Hepatic stellate cell (primary cell): ENCODE results near the gene IL17RD.

Experiments used
- DNase-seq: peaks from one replicate; pipeline ENCODE4 v3.0.0; 2011; ENCODE audit warnings: low spot score

The IL17RD gene

DNA sequence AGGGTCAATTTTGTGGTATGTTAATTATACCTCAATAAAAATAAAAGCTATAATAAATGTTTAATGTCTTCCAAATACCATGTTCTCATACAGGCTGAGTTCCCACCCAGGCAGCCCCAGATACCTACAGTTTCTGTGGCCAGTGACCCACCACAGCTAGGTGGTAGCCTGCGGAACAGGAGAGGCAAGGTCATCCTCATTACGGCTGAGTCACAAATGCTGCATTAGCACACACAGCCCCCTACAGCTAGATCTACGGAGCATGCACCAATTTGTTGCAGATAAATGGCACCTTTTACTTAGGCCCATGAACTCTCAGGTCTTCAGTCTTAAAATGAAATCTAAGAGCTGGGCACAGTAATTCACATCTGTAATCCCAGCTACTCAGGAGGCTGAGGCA is 99.6 kb downstream of the IL17RD start:
- no peak for DNase-seq

DNA sequence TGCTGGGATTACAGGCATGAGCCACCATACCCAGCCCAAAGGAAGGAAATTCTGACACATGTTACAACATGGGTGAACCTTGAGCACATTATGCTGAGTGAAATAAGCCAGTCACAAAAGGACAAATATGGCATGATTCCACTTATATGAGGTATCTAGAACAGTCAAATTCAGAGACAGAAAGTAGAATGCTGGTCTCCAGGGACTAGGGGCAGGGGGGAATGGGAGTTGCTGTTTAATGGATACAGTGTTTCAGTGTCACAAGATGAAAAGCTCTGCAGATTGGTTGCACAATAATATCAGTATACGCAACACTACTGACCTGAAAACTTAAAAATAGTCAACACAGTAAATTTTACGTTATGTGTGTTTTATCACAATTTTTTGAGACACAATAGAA is 100.6 kb downstream of the IL17RD start:
- DNase-seq: no peak

- no peak for DNase-seq
These were observed 101.2 kb downstream of the IL17RD start for GRCh38 chr3:57064001-57064400.

DNA sequence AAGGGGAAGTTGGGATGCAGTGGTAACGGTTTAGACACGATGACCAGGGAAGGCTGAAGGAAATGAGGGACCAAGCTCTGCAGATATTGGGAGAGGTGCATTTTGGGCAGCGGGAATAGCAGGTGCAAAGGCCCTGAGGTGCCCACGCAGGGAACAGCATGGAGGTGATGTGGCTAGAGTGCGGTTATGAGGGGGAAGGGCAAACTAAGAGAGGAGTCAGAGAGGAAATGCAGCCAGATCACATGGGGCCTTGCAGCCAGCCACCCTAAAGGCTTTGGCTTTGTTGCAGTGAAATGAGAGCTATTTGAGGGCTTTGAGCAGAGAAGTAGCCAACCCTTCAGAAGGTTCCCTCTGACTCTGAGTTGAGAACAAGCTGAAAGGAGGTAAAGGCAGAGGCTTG is 102.1 kb downstream of the IL17RD start:
- DNase-seq: no peak

DNA sequence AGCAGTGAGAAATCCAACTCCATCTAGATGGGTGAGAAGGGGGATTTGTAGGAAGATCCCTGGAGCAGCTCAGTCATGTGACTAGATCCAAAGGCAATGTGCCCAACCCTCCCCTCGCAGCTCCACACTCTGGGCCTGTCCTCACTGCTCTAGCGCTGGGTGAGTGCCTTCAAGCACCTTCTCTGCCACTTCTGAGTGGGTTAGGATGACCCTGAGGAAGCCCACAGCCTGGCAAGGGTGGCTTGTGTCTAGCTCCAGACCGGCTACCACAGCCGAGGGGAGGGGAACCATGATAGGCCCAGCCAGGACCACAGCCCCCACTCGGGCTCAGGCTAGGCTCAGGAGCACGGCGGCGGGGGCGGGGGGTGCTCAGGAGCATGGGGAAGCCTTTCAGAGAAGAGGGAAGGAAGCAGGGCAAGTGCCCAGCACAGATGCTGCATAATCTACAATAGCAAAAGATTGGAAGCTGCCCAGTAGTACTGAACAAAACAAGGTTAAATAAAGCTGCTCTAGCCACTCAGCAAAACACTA is 103.0 kb downstream of the IL17RD start:
- DNase-seq: no peak

- no peak for DNase-seq
These were observed 103.6 kb downstream of the IL17RD start for GRCh38 chr3:57061556-57061955.

DNA sequence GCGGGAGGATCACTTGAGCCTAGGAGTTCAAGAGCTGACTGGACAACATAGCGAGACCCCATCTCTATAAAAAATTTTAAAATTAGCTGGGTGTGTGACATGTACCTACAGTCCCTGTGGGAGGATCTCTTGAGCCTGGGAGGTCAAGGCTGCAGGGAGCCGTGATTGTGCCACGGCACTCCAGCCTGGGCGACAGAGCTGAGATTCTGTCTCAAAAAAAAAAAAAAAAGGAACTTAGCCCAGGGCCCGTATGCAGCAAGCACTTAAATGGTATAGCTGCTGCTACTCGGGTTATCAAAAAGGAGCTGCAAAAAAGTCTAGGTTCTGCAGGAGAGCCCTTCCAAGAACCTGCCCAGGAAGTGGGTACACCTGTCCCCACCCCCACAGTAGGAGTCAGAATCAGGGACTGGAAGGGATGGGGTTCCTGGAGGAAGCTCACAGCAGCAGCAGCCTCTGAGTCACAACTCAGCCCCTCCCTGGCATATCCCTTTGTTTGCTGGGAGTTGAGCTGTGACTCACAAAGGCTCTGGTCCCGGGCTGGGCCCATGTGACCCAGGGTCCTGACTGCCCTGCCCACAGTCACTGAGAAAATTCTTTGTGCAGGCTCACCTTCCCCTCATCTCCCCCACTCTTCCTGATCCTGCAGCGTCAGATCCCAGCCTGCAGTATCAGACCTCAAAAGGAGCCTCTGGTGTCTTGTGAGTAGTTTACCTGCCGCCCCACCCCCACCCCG is 104.9 kb downstream of the IL17RD start, which contains the start of gene SPATA12:
SPATA12 (plus strand) TSS at position 576 of the 733 bp plus-strand sequence. CDS start 13,031 bp downstream, outside the sequence.
- peak; percentile 59 for DNase-seq

DNA sequence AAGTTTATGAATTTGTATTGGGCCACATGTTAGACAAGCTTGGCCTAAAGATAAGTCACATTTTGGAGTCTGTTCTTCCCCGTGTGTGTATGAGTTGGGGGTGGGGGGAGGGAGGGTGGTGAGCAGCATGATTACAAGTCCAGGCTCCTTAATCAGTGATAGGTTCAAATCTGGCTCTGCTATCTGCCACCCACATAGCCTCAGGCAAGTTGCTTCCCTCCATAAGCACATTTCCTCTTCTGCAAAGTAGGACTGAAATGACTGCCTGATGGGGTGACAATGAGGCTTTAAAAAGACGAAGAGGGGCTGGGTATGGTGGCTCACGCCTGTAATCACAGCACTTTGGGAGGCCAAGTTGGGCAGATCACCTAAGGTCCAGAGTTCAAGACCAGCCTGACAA is 105.7 kb downstream of the IL17RD start:
- DNase-seq: no peak

DNA sequence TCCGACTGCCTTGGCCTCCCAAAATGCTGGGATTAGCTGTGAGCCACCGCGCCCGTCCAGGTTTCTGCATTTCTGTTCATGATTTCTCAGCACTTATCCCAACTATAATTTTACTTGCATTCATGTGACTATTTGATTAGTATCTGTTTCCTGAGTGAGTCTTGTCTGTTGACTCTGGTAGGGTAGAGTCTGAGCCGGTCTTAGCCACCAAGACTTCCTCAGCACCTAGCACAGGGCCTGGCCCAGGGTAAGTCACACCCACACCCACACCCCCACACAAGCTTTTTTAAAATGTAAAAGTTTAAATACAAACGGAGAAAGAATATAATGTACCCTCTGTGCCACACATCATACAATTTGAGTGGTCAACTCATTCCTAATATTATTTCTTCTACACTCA is 107.8 kb downstream of the IL17RD start:
- no peak for DNase-seq

DNA sequence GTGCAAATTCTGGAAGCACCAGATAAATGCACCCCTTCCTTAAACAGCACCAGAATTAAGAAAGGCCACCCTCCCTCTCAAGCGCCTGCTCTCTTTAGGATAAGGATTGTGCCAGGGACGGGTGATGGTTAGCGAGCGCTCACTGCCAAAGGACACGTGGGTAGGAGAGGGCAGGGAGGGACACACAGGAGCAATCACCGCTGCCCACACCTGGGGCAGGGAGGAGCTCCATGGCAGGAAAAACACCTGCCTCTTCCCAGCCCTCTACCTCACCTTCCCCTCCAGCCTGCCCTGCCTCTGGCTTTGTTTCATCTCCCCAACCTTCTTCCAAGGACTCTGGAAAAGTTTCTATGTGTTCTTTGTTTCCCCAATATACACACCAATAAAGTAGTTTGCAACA is 112.0 kb downstream of the IL17RD start:
- DNase-seq: no peak

DNA sequence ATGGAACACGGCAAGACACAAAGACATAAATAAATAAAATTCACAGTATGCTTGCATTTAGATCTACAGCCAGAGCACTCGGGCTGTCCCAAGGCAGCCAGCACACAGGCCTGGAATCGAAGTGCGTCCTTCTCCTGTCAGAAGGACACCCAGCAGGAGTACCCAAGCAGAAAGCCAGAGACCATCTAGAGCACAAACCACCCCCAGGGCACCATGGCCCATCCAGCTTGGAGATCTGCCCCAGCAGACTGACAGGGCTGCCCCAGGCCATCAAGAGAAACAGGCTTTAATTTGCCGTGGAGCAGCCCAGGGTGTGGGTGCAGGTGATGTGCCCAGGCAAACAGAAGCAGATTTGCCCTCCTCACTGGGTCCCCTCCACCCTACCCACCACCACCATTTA is 112.5 kb downstream of the IL17RD start:
- no peak for DNase-seq

DNA sequence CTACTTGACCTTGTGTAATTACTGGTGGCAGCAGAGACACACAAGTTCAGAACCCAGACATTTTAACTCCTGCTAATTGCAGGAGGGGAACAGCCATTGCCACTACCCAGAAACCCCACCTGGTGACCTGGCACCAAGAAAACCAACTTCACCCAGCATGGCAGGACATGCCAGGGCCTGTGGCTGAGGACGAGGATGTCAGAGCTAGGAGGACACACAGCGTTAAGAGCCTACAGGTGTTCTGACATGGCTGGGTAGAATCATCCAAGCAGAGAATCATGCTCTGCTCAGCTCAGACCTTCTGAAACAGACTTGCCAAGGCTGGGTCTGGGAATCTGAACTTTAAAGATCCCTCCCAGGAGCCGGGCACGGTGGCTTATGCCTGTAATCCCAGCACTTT is 116.4 kb downstream of the IL17RD start:
- no peak for DNase-seq

GRCh38 chr3:57048052-57048671 is 117.0 kb downstream of the IL17RD start:
- DNase-seq: no peak

GRCh38 chr3:57046101-57046765 is 118.9 kb downstream of the IL17RD start:
- no peak for DNase-seq

DNA sequence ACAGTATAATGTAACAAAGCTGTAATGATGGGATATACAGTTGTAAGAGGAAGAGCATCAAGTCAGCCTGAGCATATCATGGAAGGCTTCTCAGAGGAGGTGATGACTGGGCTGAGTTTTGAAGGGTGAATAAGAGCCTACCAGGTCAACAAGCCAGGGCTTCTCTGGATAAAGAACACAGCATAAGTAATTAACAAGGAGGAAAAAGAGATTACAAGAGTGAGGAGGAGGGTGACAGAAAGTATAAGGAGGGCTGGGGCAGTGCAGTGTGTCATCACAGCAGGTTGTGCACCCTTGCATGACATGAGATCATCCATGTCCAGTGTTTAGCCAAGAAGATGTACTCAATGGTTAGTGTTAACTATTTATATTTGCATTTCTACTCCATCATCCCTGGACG is 121.6 kb downstream of the IL17RD start:
- no peak for DNase-seq

GRCh38 chr3:57041674-57042073 is 123.5 kb downstream of the IL17RD start:
- DNase-seq: no peak
